ENCODE measurements around the gene CAPN10. TPM values are rescaled to one million over a fixed set of nuclear protein-coding genes. Genes with fewer than 3 reads are reported as not detected.

CAPN10 gene
- total RNA-seq, 1 experiment from 2014 or later = 61.3 TPM

- peaks cover 32% of the 10 kb centered on the region for H3K27me3 Mint-ChIP-seq (ENCODE audit: low read depth)
- POLR2A ChIA-PET = interaction anchor here (1.1 kb wide), 1 partner anchor 26 kb away, joined by 6 read pairs; the partner anchor contains the start of gene CAPN10
- H3K36me3 Mint-ChIP-seq = no peaks in the 10 kb centered on the region
- peaks cover 29% of the 10 kb centered on the region for H3K4me1 Mint-ChIP-seq
- no peak within 1 kb of the TSS for H3K27ac Mint-ChIP-seq
- CTCF ChIA-PET = interaction anchor here (0.9 to 1.6 kb wide), 3 partner anchors 20 to 81 kb away, joined by 3 to 9 read pairs (median 5); no protein-coding TSS in a partner anchor
- ATAC-seq (peak; percentile 38), DNase-seq (ENCODE audit: low spot score) (peak; percentile 78)
- H3K4me3 Mint-ChIP-seq = peak within 1 kb of the TSS; percentile 76
- H3K9me3 Mint-ChIP-seq = no peaks in the 10 kb centered on the region
- TF ChIP-seq, protein P1, sequence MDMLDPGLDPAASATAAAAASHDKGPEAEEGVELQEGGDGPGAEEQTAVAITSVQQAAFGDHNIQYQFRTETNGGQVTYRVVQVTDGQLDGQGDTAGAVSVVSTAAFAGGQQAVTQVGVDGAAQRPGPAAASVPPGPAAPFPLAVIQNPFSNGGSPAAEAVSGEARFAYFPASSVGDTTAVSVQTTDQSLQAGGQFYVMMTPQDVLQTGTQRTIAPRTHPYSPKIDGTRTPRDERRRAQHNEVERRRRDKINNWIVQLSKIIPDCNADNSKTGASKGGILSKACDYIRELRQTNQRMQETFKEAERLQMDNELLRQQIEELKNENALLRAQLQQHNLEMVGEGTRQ (CRISPR knock-in tag; IDR thresholded peaks at IDR 0.05) = peak; percentile 58
- TF ChIP-seq, protein P2, sequence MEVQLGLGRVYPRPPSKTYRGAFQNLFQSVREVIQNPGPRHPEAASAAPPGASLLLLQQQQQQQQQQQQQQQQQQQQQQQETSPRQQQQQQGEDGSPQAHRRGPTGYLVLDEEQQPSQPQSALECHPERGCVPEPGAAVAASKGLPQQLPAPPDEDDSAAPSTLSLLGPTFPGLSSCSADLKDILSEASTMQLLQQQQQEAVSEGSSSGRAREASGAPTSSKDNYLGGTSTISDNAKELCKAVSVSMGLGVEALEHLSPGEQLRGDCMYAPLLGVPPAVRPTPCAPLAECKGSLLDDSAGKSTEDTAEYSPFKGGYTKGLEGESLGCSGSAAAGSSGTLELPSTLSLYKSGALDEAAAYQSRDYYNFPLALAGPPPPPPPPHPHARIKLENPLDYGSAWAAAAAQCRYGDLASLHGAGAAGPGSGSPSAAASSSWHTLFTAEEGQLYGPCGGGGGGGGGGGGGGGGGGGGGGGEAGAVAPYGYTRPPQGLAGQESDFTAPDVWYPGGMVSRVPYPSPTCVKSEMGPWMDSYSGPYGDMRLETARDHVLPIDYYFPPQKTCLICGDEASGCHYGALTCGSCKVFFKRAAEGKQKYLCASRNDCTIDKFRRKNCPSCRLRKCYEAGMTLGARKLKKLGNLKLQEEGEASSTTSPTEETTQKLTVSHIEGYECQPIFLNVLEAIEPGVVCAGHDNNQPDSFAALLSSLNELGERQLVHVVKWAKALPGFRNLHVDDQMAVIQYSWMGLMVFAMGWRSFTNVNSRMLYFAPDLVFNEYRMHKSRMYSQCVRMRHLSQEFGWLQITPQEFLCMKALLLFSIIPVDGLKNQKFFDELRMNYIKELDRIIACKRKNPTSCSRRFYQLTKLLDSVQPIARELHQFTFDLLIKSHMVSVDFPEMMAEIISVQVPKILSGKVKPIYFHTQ (CRISPR knock-in tag; IDR thresholded peaks at IDR 0.05) = no peak
- no peak; the same call in 1 of the 2 replicates for TF ChIP-seq TEAD1 (CRISPR knock-in tag; IDR thresholded peaks at IDR 0.05)
- TF ChIP-seq, protein P3, sequence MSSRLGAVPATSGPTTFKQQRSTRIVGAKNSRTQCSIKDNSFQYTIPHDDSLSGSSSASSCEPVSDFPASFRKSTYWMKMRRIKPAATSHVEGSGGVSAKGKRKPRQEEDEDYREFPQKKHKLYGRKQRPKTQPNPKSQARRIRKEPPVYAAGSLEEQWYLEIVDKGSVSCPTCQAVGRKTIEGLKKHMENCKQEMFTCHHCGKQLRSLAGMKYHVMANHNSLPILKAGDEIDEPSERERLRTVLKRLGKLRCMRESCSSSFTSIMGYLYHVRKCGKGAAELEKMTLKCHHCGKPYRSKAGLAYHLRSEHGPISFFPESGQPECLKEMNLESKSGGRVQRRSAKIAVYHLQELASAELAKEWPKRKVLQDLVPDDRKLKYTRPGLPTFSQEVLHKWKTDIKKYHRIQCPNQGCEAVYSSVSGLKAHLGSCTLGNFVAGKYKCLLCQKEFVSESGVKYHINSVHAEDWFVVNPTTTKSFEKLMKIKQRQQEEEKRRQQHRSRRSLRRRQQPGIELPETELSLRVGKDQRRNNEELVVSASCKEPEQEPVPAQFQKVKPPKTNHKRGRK (CRISPR knock-in tag; IDR thresholded peaks at IDR 0.05; ENCODE audit: borderline replicate concordance) = no peak
- TF ChIP-seq, protein P4, sequence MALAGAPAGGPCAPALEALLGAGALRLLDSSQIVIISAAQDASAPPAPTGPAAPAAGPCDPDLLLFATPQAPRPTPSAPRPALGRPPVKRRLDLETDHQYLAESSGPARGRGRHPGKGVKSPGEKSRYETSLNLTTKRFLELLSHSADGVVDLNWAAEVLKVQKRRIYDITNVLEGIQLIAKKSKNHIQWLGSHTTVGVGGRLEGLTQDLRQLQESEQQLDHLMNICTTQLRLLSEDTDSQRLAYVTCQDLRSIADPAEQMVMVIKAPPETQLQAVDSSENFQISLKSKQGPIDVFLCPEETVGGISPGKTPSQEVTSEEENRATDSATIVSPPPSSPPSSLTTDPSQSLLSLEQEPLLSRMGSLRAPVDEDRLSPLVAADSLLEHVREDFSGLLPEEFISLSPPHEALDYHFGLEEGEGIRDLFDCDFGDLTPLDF (CRISPR knock-in tag; IDR thresholded peaks at IDR 0.05) = no peak
- peak; percentile 78; the same call in 1 of the 2 replicates for TF ChIP-seq MYBL2 (CRISPR knock-in tag; IDR thresholded peaks at IDR 0.05)
- peak; percentile 88 for TF ChIP-seq FOXP4 (CRISPR knock-in tag; IDR thresholded peaks at IDR 0.05)
- no peak for TF ChIP-seq ATF6 (CRISPR knock-in tag; IDR thresholded peaks at IDR 0.05)
- TF ChIP-seq, protein P5, sequence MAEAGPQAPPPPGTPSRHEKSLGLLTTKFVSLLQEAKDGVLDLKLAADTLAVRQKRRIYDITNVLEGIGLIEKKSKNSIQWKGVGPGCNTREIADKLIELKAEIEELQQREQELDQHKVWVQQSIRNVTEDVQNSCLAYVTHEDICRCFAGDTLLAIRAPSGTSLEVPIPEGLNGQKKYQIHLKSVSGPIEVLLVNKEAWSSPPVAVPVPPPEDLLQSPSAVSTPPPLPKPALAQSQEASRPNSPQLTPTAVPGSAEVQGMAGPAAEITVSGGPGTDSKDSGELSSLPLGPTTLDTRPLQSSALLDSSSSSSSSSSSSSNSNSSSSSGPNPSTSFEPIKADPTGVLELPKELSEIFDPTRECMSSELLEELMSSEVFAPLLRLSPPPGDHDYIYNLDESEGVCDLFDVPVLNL (CRISPR knock-in tag; IDR thresholded peaks at IDR 0.05; ENCODE audit: borderline replicate concordance, low read depth) = no peak
- no peak for TF ChIP-seq ZNF121 (CRISPR knock-in tag; IDR thresholded peaks at IDR 0.05)
- TF ChIP-seq, protein P6, sequence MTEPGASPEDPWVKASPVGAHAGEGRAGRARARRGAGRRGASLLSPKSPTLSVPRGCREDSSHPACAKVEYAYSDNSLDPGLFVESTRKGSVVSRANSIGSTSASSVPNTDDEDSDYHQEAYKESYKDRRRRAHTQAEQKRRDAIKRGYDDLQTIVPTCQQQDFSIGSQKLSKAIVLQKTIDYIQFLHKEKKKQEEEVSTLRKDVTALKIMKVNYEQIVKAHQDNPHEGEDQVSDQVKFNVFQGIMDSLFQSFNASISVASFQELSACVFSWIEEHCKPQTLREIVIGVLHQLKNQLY (CRISPR knock-in tag; IDR thresholded peaks at IDR 0.05) = no peak
- TF ChIP-seq ZNF396 (CRISPR knock-in tag; IDR thresholded peaks at IDR 0.05; ENCODE audit: borderline replicate concordance) = no peak
- TF ChIP-seq CREB1 (CRISPR knock-in tag; IDR thresholded peaks at IDR 0.05) = peak; percentile 57; the same call in 1 of the 2 replicates
- TF ChIP-seq ZBTB43 (CRISPR knock-in tag; IDR thresholded peaks at IDR 0.05) = peak; percentile 68; the same call in 1 of the 2 replicates
- TF ChIP-seq SMAD3 (CRISPR knock-in tag; IDR thresholded peaks at IDR 0.05; ENCODE audit: borderline replicate concordance) = peak; percentile 28; the same call in 1 of the 2 replicates
- peak; percentile 98 for TF ChIP-seq MAX (CRISPR knock-in tag; IDR thresholded peaks at IDR 0.05)
- TF ChIP-seq, protein P7, sequence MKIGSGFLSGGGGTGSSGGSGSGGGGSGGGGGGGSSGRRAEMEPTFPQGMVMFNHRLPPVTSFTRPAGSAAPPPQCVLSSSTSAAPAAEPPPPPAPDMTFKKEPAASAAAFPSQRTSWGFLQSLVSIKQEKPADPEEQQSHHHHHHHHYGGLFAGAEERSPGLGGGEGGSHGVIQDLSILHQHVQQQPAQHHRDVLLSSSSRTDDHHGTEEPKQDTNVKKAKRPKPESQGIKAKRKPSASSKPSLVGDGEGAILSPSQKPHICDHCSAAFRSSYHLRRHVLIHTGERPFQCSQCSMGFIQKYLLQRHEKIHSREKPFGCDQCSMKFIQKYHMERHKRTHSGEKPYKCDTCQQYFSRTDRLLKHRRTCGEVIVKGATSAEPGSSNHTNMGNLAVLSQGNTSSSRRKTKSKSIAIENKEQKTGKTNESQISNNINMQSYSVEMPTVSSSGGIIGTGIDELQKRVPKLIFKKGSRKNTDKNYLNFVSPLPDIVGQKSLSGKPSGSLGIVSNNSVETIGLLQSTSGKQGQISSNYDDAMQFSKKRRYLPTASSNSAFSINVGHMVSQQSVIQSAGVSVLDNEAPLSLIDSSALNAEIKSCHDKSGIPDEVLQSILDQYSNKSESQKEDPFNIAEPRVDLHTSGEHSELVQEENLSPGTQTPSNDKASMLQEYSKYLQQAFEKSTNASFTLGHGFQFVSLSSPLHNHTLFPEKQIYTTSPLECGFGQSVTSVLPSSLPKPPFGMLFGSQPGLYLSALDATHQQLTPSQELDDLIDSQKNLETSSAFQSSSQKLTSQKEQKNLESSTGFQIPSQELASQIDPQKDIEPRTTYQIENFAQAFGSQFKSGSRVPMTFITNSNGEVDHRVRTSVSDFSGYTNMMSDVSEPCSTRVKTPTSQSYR (CRISPR knock-in tag; IDR thresholded peaks at IDR 0.05) = 0 out of 2 replicates have a peak, but pooled peaks have one; percentile 51
- no peak for TF ChIP-seq RORB (CRISPR knock-in tag; IDR thresholded peaks at IDR 0.05)
- peak; percentile 59; the same call in 1 of the 2 replicates for TF ChIP-seq ZBTB21 (CRISPR knock-in tag; IDR thresholded peaks at IDR 0.05; ENCODE audit: borderline replicate concordance)
Observed at GRCh38 chr2:240560084-240560479, 26.5 kb upstream of the CAPN10 start, which contains the start of gene DUSP28. DUSP28 (plus strand) TSS chr2:240560357; CDS start chr2:240560685, 328 bp downstream.
